Stimulated activated CD8-positive, alpha-beta memory T cell treated with anti-CD3 and anti-CD28 coated beads, Interleukin-4, amount 100 ng/mL, for 24 hours (primary cell): ENCODE measurements around the gene ACOT11.

ENCODE experiments used
- DNase-seq: peaks from one replicate; pipeline ENCODE4 v3.0.0-alpha.2; 2020; ENCODE audit warnings: low read depth

Gene ACOT11

DNA sequence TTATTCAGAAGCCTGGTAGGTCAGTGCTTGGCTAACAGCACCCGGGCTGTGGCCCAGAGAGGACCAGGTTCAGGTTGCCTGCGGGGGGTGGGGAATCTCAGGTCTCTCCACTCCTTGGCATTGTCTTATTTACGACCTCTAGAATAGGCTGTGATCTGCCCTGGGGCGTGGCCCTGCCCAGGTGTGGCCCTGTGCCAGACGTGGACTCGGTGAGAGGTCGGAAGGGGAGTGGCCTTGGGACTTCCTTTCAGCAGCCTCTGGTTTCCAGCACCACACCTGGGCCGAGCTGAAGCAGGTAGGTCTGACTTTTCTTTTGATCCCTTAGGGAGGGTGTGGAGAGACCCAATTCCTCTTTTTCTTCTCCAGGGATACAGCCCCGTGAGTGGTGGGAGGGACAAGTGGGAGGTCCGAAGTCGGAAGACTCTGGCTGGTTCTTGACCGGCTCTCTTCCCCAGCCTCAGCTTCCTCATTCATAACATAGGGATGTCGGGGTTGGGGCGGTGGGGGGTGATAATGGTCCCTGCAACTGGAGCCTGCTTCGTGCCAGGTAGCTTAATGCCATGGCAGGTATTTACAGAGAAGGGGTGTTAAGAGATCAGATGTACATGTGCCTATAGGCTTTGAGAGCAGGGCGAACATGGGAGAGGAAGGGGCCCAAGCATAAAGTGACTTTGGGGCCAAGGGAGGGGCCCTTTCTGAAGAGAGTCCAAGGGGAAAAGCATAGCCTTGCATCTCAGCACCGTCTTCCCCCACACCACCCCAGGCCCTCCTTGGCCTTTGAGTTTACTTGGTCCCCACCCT, 16.5 kb downstream of the ACOT11 start:
- DNase-seq = no peak

DNA sequence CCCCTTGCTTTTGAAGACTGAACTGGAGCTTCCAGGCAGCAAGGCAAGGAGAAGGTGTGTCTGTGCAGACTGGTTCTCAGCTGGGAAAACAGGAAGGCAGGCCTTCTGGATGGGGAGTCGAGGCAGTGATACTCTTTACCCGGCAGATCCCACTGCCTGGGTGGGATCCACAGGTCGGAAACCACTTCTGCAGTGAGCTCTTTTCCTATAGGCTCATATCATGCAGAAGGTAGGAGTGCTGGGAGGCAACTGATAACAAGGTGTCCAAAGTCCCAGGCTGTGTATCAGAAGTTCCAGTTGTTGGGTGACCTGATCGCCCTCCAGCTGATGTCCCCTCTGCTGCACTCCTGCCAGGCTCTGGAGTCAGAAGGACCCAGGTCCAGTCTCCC, 17.1 kb downstream of the ACOT11 start:
- DNase-seq = no peak

DNA sequence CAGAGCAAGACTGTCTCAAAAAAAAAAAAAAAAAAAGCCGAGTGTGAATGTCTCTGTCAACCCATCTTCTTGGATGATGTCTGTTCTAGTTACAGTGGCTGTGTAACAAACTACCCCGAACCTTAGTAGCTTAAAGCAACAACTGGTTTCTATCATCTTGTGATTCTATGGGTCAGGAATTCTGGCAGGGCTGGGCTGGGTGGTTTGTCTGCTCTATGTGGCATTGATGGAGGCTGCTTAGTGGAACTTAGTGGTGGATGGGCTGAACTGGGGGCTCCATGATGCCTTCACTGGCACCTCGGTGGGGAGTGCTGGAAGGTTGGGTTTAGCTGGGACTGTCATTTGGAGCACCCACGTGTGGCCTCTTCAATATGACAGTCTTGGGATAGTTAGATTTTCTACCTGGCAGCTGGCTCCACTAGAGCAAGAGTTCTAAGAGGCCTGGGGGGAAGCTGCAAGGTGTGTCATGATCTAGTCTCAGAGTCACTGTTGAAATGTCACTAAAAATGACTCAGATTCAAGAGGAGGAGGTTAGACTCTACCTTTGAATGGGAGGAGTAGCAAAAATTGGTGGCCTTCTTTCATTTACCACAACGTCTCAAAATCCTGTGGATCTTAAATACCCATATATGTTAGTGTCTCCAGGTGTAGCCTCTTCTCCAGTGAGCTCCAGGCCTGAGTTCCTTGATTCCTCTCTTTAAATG, 18.6 kb downstream of the ACOT11 start:
- no peak for DNase-seq

DNA sequence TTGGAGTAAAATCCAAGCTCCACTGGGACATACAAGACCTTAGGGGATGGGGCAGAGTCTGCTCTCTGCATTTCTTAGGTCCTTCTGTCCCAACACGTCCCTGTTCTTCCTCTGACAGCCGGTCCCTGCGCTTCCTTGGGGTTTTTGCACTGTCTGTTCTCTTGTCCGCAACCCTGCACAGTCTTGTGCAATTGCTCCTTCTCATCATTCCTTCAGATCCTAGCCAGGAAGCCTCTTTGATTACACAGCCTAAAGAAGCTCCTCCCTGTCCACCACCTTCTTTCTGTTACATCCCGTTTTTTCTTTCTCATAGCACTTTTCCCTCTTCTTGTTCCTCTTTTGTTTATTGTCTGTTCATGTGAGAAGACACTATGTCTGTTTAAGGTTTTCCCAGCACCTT, 19.9 kb downstream of the ACOT11 start:
- no peak for DNase-seq

DNA sequence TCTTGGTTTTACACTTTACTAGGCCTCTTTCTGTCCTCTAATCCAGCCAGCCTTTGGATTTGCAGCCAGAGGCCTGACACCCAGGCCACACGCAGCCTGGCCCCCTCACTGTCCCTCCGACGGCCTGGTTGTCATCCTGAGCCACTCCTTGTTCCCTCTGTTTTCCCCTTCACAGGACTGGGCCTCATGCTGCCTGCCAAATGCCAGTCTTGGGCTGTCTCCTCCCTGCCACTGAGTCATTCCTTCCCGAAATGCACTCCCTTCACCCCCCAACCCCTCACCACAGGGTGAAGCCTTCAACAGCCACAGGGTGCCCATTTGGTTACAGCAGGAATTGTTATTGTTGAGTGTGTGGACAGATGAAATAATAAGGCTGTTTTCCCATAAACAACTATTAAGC, 21.3 kb downstream of the ACOT11 start:
- DNase-seq = no peak

DNA sequence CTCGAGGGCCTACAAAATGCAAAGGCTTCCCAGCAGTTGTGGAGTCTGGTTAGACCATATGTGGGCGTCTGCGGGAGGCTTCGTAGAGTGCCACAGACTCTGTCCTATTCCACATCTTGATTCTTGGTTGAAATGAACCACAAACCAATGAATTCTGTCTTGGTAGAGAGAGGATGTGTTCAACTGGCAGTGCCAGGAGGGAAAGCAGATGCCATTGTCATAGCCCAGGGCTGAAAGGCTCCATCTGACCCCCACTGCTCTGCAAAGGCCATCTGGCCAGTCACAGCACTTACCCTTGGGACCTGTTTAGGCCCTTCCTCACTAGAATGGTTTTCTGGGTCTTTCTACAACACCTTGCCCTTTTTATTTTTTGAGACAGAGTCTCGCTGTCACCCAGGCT, 22.1 kb downstream of the ACOT11 start:
- no peak for DNase-seq

DNA sequence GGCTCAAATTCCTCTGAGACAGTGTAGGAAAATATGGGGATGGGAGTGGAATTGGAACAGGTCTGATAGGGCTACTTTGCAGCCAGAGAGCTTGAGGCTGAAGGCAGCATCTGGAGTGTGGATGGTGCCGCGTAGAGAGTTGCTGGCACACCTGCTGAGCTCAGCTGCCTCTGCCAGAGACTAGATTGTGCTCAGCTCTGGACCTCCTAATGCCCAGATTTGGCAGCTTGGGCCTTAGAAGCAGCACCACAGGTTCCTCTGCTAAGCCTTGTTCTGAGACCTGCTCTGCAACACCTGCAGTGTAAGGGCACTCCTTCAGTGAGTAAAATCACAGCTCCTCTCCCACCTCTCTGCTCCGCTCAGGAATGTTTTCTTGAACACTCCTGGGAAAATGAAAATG, 23.3 kb downstream of the ACOT11 start:
- no peak for DNase-seq

DNA sequence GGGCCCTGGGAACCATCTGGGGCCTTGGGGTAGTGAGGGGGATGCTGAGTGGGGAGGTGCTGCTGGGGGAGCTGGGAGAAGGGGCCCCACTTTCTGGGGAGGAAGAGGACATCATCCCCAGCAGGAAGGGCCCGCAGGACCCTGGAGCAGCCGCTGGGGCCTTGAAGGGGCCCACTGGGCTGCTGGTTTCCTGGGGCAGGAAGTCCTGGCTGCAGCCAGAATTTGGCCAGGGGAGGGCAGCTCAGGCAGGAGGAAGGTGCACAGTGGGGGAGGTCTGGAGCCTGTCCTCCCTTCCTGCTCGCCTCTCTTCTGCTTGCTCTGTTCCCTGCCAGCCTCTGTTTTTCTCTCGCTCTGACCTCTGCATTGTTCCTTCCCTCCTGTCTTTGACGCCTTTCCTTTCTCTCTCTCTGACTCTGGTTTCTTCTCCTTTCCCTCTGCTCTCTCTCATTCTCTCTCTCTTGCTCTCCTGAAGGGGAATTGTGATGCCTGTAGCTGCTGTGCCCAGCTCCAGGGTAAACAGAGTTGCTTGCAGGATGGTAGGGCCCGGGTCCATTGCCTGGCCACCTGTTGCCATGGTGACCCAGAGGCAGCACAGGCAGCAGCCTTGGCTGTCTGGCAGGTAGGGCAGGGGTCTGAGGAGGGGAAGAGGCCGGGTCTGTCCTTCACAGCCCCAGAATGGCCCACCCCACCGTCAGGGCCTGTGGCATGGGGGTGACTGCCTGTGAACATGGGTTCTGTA, 23.9 kb downstream of the ACOT11 start:
- no peak for DNase-seq

DNA sequence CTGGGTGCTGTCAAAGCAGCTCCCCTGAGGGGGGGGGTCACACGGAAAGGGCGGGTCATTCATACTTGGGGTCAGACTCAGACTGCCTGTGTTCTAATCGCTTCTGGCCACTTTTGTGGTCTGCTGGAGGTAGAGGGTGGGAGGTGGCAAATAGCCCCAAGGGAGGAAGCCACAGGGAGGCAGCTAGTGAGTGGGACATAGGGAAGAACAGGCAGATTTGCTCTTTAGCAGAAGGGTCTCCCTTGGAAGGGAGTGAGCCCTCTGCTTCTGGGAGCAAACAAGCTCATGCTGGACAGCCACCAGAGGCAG, 24.5 kb downstream of the ACOT11 start:
- no peak for DNase-seq

DNA sequence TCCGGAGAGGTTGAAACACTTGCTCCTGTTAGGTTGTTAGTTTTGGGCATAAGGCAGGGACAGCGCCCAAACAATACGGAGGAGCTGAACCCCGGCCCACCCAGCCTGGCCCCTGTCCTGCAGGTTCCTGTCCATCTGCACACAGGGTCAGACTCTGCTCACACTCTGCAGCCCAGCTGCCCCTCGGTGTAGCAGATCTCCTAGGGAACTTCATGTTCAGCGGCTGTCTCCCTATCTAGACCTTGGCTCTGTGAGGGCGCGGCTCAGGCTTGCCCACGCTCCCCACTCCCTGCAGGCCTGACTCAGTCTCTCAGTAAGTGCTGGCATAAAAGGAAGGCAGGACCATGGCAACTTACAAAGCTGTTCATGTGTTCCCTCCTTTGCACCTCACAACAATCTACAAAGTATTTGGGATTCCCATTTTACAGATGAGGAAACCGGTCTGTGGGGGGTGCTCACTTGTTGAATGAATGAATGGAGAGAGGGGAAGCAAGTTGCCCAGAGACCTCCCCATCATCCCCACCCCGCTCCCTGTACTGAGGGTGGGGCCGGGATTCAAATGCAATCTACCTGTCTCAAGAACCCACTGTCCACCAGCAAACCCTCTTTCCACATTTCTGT, 26.2 kb downstream of the ACOT11 start:
- no peak for DNase-seq

DNA sequence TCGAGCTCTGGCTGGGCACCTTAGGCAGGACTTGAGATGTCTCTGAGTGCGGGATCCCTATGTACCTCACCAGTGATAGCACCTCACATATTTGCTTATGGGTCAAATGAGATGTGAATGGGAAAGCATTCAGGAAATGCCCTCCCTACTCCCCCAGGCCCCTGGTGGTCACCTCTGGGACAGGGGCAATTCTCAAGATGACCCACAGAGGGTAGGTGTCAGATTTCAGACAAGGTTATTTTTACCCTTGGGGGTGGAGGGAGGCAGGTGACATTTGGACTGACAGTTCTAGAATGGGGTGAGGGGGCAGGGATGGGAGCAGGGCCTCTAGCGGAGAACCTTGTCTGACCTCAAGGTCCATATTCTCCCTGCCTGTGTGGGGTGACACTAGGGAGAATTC, 27.1 kb downstream of the ACOT11 start:
- DNase-seq = no peak

DNA sequence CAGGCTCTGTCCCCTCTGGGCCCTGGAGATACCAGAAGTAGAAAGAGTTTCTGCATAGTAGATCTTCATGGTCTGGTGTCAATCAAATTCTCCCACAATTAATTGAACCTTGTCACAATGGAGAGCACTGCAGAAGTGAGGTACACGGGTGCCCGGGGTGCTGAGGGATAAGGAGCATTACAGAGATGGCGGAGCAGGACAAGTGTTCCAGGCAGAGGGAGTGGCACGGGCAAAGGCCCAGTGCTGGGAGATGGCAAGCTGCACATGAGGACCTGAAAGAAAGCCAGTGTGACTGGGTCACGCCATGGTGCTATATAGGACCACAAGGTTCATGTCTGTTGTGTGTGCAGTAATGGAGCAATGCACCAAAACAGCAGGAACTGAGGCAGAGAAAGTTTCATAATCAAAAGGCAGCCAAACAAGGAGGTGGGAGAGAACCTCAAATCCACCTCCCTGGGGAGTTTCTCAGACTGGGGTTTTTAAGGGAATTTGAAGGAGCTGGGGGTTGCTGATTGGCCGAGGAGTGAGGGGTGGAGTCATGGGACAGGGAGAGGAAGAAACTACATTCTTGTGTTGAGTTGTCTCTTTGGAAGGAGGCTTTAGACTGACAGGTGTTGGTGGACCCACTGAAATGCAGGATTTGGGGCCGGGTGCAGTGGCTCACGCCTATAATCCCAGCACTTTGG, 27.7 kb downstream of the ACOT11 start:
- DNase-seq = no peak

DNA sequence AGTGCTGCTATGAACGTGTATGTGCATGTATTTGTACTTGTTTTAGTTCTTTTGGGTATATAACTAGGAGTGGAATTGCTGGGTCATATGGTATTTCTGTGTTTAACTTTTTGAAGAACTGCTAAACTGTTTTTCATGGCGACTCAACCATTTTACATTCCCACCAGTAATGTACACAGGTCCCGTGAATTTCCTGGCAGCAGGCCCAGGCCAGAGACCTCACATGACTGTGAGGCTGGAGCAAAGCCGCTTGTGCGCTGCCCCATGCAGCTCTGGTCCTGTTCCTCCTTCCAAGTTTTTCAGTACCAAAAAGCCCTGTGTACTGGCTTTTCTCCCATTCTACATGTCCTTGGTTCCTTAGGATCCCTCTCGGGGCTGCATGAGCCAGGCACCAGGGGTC, 29.6 kb downstream of the ACOT11 start:
- no peak for DNase-seq

DNA sequence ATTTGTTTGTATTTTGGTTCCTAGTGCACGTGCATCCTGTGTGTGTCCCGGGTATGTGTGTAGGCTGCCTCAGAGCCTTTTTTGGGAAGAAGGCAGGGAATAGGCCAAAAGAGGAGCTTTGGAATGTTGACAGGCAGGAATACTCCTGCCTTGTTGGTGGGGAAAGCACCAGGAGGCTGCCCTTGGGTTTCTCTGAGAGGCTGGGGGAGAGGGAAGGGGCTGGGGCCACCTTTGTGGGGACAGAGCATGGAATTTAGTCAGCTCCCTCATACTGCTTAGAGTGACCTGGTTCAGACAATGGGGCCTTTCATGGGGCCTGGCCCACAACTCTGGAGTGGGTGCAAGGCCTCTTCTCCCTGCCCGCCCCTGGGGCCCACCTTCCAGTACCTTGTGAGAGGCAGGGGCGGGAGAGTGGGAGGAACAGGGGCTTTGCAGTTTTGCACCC, 31.3 kb downstream of the ACOT11 start:
- no peak for DNase-seq

DNA sequence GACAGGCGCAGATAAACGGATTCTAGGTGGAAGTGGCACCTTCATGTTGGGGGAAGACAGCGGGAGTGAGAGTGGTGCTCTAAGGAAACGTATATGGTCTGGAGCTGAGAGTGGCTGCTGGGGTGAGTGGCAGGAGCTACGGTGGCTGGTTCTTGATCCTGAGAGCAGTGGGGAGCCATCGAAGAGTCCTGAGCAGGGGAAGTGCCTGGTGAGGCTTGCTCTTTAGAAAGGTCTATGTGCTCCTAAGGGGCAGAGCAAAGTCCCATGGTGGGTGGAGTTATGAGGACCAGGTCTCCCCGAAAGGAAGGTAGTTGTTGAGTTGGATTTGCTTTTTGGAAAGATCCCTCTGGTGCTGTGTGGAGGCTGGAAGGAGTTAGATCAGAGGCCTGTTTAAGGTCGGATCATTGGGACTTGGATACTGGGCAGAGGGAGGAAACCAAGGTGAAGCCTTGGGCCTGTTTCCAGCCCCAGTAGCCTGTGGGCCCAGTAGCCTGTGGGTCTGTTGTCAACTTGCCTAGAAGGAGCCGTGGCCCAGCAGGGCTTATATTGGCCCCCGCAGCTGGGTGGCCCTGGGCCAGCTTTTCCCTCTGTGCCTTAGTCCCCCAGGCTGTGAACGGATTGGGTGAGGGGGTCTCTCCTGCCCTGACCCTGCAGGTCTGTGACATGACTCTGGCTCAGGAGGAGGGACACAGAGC, 33.0 kb downstream of the ACOT11 start:
- DNase-seq = no peak

DNA sequence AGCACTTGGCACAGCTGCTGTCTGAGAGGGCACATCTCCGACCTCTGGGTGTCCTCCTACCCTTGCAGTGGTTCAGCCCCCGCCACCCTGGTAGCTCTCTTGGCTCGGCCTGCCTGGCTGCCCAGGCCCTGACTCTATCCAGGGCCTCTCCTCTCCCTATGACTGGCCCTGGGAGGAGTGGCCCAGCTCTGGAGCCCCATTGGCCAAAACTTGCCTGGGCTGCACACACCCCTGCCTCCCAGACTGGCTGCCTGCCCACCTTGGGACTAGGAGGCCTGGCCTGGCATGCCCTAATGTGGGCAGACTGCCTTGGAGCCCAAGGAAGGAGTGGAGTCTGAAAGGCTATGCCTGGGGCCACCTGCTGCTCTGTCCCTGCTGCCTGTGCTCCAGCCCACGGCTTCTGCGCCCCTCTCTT, 33.6 kb downstream of the ACOT11 start:
- no peak for DNase-seq

DNA sequence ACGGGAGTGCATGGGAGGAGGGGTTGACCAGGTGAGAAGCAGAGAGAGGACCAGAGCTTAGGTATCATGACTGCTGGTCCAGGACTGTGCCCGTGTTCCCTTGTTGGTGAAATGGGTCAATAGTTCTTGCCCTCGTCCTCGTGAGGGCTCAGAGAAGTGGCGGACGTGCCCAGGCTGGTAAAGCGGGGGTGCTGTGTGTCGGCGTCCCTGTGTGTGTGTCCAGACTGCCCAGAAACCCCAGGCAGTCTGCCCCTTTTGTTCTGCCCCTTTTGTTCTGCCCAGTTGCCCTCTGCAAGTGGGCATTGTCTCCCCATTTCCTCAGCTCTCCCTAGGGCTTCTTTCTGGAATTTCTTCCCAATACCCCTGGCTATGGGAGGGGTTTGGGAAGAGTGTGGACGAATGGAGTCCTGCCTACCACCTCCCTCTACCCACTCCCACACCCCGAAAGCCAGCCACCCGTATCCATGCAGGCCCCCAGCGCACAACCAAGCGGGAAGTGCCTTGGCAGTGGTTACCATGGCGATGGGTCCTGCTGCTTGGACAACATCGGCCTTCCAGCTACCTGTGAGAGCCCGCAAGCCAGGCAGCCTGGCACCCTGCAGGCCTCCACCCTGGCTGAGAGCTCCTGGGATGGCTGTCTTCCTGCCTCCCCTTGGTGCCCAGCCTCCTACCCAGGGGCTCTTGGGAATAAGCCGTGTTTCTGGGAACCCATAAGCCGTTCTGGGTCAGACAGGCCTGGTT, 34.7 kb downstream of the ACOT11 start:
- DNase-seq = no peak

DNA sequence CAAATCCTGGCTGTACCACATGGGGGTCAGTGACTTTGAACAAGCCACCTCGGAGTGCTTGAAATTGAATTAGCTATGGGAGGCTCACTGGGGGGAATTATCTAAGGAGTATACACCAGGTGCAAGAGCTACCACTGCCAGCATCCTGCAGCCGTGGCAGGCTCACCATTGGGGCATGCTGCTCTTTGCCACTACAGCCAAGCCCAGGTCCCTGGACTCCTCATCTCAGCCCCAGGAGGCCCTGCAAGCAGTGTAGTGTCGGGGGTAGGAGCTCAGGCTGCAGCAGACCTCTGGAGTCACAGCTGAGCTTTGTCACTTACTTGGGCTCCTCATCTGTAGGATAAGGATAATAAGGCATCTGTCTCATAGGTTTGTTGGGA, 35.3 kb downstream of the ACOT11 start:
- DNase-seq = no peak

DNA sequence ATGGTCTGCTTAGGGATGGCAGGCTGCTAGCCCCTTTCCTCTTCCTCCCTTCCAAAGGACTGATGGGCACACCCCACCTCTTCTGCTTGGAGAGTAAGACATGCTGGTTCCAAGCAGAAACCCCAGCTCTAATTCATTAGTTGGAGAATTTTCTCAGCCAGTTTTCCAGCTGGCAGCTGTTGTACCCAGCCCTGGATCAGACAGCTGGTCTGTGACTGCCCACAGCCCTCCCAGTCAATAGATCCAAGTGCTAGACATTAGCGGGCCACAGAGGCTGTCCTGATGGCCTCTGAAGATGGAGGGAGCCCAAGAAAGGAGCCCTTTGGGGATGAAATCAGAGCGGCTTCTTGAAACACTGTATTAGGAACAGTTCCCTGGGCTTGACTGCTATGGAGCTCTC, 35.8 kb downstream of the ACOT11 start:
- DNase-seq = no peak

DNA sequence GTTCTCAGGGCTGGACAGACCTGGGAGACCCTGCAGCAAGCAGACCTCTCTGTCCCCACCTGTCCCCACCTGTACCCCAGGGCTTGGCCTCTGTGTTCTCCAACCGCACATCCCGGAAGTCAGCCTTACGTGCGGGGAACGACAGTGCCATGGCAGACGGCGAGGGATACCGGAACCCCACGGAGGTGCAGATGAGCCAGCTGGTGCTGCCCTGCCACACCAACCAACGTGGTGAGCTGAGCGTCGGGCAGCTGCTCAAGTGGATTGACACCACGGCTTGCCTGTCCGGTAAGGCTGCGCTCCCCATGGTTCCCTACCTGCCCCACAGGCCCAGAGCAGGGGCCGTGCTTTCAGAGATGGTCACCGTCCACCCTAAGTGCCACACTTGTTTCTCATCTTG, 36.5 kb downstream of the ACOT11 start:
- no peak for DNase-seq
